HTR-8/SVneo (cell line): ENCODE data around the gene RALB.
"Not testable (repeated sequence)": the region's sequence is repeated elsewhere in the genome, so short reads cannot be mapped to it uniquely, and the experiment has no call there.

ENCODE experiments used
- DNase-seq: peaks from one replicate; pipeline ENCODE4 v3.0.0; 2011; ENCODE audit warnings: low spot score, mixed read lengths; ENCODE audit not compliant: insufficient read length
- FAIRE-seq: peaks from 2 replicates; lab custom pipeline; 2011; peaks lifted over from hg19 to GRCh38; lab: Jason Lieb, UNC

The RALB gene

DNA sequence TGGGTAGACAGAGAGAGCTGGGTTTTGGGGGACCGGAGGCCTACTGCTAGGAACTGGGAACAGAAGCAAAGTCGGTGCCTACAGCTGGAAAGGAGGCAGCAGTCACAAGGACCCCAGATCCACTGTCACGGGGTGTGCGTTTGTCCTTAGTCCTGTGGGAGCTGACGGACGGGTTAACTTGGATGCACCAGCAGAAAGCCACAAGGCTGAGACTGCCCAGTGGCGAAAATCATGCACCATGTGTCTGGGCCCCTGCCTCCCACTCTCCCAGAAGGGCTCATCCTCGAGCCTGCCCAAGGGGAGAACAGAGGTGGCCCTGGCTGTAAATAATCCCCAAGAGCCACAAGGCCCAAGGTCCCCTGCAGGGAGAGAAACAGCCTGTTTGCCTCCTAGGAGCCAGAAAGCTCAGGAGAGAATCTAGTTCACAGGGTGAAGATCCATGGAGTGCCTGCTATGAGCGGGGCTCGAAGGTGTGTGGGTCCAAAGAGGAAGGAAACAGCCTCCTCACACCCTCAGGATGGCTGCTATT lies 11.7 kb upstream of the RALB start:
- DNase-seq, result no peak
- FAIRE-seq, result no peak

DNA sequence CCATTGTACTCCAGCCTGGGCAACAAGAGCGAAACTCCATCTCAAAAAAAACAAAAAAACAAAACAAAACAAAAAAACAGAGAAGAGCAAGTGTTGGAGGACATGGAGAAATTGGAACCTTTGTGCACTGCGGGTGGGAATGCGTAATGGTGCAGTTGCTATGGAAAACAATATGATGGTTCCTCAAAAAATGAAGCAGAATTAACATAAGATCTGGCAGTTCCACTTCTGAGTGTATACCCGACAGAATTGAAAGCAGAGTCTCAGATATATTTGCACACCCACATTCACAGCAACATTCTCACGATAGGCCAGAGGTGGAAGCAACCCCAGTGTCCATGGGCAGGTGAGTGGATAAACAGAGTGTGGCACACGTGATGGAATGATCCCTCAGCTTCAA lies 11.0 kb upstream of the RALB start:
- FAIRE-seq, result no peak
- DNase-seq, result no peak

DNA sequence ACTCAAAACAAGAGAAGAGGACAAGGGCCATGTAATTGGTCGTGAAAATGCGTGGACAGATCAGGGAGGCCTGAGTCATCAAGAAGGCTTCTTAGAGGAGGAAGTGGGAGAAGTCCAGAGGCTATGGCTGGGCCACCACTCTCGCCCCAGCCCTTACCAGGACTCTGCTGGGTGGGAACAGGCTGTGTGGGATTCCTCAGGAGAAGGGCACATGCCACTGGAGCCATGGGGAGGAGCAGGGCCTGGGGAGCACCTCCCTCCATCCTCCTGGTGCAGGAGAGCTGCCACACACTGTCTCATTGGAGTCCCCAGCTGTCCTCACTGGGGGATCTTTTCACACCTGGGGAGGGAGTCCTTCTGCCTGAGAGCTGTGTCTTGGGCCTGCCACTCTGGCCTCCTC lies 9.4 kb upstream of the RALB start:
- FAIRE-seq (no peak), DNase-seq (no peak)

DNA sequence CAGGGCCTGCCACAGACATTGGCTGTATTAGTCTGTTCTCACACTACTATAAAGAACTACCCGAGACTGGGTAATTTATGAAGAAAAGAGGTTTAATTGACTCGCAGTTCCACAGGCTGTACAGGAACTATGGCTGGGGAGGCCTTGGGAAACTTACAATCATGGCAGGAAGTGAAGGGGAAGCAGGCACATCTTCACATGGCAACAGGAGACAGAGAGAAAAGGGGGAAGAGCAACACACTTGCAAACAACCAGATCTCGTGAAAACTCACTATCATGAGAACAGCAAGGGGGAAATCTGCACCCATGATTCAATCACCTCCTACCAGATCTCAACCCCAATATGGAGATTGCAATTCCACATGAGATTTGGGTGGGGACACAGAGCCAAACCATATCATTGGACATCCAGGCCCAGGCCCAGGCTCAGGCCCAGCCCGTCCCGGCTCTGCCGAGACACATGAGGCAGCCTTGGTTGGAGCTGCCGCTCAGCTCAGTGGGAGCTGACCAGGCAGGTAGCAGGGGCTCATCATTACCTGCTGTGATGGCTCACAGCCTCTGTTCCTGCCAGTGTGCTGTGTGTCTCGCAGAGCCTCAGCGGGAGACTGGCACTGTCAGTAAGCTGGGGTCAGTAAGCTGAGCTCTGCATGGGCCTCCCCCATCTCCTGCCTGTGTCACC lies 8.6 kb upstream of the RALB start:
- FAIRE-seq (no peak), DNase-seq (no peak)

DNA sequence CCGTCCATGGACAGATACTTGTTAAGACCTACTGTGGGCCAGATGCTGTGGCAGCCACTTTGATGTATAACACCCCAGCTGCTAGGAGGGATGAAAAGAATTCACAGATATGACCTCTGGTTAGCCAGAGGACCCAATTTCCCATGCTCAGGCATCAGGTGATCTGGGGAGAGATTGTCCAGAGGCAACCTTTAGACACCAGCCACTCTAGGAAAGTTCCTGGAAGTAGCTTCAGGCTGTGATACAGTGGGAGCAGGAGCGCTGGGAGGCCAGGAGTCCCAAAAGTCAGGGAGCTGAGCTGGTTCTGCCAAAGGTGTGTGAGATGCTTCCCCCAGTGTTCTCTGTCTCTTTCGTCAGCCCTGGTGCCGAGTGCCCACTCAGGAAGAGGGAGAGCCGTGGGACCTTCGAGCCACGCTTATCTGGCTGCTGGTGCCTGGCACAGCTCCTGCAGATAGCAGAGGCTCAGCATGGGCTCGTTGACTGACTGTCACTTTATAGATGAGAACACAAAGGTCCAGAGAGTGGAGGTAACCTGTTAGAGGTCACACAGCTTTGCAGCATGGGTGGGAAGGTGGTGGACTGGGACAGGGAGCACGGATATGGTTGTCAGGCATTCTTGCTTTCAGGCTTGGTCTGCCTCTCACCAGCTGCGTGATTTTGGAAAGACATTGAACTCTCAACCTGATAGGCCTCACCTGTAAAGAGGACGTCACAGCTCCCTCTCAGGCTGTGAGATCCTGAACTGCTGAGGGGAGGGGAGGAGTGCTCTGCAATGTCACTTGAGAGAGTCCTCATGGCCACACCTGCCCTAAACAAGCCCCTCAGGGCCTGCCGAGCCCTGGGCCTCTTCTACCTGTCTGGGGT lies 7.8 kb upstream of the RALB start:
- no peak for FAIRE-seq
- no peak for DNase-seq

DNA sequence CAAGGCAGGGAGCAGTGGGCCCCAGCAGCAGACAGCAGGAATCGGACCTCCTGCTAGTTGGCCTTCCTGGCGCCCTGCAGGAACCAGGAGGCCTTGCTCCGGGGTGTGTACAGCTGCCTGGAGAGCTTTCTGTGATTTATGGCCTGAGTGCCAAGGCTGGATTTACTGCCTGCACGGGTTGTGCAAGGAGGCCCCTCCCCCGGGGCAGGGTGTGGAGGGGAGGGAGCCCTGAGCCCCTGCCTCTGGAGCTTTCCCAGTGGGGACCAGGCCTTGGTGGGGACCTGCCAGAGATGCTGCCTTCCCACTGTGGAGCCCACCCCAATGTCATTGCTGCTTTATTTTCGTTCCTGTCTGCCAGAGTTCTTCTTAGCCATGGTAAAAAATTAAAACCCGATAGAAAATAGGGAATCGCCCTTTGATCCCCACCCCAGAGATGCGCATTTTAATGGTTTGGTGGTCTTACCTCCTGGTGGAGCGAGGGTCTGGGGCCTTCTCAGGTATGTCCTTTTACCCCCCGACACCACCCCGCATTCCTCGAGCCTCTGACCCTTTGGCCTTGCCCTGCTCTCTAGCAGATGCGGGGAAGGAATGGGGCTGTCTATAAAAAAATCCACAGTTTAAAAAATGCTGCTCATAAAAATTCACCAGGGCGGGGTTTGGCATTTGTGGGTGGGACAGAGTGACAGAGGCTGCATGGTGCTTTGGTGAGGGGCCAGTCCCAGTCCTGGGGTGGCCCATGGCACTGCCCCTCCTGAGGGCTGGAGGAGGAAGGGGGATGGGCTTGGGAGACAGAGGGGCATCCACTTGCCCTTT lies 6.9 kb upstream of the RALB start:
- FAIRE-seq (peak; percentile 62), DNase-seq (peak; percentile 88)

DNA sequence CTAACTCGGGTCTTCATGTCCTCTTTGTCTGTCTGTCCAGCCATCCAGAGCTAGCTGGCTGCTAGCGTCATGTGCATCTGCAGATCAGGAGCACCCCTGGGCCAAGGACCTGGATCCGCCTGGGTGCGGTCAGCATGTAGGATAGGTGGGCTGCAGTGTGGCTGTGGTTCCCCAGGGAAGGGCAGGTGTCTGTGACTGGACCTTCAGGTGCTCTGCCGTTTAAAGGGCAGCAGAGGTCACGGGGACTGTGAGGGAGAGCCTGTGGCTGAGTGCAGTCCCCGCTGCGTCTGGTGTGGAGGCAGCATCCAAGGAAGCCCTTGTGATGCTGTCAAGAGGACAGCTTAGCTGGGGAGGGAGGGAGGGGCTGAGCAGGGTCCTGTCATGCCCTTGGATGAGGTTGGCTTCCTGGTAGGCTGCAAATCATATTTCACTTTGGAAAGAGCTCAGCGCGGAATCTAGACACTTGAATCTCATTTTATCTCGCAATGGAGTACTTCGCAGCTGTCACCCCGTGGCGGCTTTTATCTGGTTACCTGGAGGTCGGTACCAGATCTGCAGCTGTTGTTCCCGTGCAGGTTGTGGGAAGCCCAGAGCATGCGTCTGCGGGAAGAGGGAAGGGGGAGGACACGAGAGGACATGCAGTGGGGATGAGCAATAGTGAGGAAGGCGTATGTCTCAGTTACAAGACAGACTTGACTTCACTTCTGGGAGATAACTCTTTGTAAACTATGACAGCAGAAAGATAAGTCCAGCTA lies 5.9 kb upstream of the RALB start:
- FAIRE-seq (no peak), DNase-seq (no peak)

DNA sequence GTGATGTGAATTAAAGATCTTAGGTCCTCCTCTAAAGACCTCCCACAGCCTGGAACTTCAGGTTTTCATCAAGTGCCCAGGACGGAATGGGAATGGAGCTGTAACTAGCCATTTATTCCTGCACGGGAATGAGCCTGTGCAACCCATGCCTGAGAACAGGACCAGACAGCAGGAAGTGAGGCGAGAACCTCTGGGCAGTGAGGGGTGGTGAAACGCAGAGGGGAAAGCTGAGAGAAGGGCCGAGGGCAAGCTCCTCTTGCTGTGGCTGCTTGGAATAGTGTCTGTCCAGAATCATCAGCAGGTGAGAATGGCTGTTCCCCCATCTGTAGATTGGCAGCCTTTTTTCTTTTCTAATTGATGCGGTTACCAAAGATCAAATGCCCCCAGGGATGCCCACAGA lies 4.8 kb upstream of the RALB start:
- FAIRE-seq (no peak), DNase-seq (no peak)

DNA sequence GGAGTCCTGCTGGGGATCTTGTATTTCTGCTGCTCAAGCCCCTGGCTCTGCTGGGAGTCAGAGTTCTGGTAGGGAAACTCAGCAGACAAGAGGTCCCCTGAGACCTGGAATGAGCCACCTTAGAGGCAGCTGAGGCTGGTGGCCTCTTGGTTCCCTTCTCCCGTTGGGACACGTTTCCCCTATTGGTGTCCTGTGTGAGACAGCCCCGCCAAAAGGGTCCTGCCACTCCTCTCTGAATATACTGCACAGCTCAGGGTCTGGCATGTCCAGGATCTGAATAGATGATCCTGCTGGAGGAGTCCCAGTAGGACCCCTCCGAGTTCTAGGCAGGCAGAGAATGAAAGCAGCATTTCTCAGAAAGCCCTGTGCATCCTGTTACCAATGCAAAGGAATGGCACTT lies 2.0 kb upstream of the RALB start:
- DNase-seq (no peak), FAIRE-seq (no peak)

DNA sequence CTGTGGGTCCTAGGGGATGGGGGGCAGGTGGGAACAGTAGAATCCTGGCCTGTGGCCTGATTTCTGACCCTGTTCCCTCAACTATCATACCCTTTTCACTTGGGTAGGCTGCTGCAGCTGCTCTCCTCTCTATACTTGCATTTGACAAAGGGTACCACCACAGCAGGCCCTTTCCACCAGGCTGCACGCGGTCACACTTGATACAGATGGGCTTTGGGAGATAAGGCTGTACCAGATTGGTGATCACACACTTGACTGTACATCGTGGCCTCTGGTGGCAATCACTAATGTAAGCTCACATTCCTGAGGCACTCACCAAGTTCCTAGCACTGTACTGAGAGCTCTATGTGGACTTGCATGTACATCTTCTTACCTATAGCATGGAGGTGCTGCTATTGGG lies 1.6 kb upstream of the RALB start:
- DNase-seq, result no peak
- no peak for FAIRE-seq

DNA sequence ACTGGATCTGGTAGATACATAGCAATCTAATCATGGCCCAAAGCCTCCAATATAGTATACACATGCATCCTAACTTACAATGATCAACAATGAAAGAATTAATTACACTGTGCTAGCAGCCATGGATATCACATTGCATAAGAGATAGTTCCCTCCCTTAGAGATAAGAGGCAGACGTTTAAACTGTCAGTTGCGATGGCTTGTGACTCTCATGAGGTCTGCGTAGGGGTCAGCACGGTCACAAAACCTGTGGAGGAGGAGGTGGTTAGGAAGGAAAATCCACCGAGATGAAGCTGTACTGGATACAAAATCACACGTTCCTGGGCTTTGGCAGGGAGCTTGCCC lies 800 bp upstream of the RALB start:
- DNase-seq (no peak), FAIRE-seq (no peak)

DNA sequence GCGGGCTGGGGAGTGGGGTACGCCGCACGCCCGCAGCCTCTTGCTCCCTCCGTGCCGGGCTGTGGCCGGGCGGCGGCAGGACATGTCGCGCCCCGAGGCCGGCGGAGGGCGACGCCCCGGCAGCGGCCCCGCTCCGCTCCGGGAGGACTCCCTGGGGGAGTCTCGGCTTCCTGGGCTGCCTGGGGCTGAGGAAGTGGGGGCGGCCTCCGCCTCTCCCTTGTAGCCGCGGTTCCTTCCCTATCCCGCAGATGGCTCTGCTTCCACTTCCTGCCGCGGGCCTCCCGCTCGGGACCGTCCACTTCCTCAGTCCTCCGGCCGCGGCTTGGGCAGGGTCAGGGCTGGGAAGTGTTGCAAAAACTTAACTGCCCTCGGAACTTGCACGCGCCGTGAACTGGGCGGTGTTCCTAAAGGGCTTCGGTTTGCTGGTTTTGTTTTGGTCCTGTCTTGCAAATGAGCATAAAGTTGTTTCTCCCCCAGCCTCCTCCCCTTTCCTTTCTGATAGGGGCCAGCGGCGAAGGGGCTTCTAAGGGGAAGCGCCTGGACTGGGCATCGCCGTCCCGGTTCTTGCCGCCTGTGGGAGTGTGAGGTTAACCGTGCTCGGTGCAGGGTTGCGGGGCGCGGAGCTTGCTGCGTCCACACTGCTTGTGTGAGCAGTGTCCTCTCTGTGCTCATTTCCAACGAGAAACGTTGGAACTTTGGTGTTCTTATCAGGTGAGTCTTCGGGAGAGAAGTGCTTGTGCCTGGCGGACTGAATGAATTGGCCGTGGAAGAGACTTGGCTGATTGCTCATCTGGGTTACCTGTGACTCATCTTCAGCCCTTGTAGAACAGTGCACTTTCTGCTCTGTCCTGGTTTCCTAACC lies 600 bp downstream of the RALB start:
- DNase-seq (peak; percentile 66), FAIRE-seq (no peak)

DNA sequence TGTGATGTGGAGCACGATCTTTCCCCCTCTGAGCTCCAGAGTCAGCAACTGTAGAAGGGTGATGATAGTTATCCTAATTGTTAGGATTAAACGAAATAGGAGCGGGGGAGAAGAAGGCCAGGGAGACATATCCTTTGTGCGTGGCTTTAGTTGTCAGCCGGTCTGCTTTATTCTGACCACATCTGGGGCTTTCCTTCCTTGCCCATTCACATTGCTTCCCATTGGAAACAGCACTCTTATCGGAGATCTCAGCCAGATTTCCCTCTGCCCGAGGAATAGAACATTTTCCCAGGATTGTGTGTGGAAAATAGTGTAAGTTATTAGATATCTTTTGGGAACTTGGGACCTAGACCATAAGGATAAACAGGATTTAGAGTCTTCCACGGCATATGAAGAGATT lies 1.5 kb downstream of the RALB start:
- DNase-seq (no peak), FAIRE-seq (no peak)

DNA sequence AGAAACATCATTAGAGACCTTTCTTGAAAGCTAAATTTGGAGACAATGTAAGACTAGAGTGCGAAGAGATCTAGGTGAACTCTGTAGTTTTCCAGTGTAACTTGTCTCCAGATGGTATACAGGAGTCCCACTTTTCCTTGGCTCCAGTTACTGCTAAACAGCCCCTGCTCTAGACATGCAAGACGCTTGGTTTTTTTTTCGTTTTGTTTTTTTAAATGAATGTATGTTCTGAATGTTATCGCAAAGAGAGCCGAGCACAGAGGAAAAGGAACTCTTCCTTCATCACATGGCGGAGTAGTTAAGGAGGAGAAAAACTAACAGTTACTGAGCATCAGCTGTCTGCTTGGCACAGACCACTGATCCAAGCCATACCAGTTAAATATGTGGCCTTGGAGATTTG lies 2.4 kb downstream of the RALB start:
- DNase-seq (no peak), FAIRE-seq (no peak)

DNA sequence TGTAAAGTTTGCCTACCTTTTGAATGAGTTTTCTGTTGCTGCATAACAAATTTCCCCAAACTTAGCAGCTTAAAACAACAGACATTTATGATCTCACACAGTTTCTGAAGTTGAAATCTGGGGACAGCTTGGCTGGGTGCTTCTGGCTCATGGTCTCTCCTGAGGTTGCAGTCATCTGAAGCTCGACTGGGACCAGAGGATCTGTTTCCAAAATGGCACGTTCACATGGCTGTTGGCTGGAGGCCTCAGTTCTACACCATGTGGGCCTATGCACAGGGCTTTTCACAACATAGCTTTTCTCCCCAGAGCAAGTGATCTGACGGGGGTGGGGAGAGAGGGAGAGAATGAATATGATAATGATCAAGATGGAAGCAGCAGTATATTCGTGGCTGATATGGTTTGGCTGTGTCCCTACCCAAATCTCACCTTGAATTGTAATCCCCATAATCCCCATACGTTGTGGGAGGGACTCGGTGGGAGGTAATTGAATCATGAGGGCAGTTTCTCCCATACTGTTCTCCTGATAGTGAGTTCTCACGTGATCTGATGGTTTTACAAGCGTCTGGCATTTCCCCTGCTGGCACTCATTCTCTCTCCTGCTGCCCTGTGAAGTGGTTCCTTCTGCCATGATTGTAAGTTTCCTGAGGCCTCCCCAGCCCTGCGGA lies 3.5 kb downstream of the RALB start:
- no peak for FAIRE-seq

DNA sequence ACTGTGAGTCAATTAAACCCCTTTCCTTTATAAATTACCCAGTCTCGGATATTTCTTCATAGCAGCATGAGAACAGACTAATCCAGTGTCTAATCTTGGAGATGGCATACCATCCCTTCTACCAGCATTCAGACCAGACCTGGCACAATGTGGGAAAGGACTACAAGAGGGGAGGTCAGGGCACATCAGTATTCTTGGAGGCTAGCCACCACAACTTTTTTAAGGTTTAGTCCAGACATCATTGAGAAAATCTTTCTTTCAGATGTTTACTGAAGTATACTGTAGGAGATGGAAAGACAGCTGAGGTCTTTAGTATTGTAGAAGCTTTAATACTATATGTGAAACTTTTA lies 4.0 kb downstream of the RALB start:
- no peak for DNase-seq
- no peak for FAIRE-seq

More for the DNA sequence above, 3.5 kb downstream of the RALB start:
- DNase-seq, result no peak

DNA sequence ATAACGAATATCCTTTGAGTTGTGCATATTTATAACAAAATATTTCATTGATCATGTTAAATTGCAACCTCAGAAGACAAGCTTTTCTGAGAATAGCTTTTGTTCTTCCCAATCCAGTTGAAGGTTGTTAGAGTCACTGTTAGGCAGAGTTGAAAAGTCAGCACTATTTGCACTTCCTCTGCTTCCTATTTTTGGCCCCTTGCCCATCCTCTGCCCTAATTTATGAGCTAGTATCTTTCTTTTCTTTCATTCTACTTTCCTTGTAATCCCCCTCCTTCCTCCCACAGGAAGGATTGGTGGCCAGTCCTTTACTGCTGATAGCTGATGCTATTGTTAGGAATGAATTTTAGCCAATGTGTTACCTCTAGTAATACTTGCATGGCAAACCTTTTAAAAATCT lies 4.9 kb downstream of the RALB start:
- no peak for DNase-seq
- no peak for FAIRE-seq

DNA sequence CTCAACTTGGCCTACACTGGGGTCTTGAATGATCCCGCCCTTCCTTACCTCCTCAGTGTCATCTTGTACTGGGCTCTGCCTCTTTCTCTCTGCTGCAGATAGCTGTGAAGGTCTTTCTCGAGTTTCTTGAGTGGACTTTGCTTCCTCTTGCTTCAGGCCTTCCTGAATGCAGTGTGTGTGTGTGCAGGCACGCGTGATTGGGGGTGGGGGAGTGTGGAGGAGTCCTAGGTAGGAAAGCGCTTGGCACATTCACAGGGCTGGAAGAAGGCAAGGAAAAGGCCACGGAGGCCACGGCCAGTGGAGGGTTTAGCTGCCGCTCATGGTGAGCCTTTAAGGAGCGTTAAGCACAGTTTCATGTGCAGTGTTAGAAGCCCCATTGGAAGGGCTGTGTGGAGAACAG lies 5.5 kb downstream of the RALB start:
- no peak for FAIRE-seq
- DNase-seq, result no peak

DNA sequence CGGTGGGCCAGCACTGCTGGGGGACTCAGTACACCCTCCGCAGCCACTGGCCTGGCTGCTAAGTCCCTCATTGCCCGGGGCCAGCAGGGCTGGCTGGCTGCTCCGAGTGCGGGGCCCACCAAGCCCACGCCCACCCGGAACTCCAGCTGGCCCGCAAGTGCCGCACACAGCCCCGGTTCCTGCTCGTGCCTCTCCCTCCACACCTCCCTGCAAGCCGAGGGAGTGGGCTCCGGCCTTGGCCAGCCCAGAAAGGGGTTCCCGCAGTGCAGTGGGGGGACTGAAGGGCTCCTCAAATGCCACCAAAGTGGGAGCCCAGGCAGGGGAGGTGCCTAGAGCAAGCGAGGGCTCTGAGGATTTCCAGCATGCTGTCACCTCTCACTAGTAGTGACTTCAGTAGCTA lies 7.3 kb downstream of the RALB start:
- FAIRE-seq, DNase-seq: not testable (repeated sequence)
